Liver (tissue), 9 donors: Measurements from ENCODE around the gene UGGT2. TPM values are rescaled to one million over a fixed set of nuclear protein-coding genes. Genes with fewer than 3 reads are reported as not detected.

ENCODE experiments used
- DNase-seq: peaks from one replicate; pipeline ENCODE4 v3.0.0-alpha.2; 2017; ENCODE audit warnings: low spot score
- H3K27ac ChIP-seq, 2 donors: one replicate each; pipeline ENCODE4 v1.7.0; 2013; ENCODE audit warnings: inconsistent platforms in 2 of 2, low read length in 2 of 2, control low read depth in 1 of 2, low read depth in 1 of 2, mild to moderate bottlenecking in 1 of 2
- H3K27me3 ChIP-seq, 4 donors: one replicate each; pipeline versions ENCODE4 v1.6.1 to v1.7.0; 2013; ENCODE audit warnings: low read length in 3 of 4, inconsistent platforms in 1 of 4, mild to moderate bottlenecking in 1 of 4, moderate library complexity in 1 of 4; ENCODE audit not compliant: control insufficient read depth in 4 of 4, insufficient read depth in 4 of 4
- H3K36me3 ChIP-seq, 4 donors: one replicate each; pipeline versions ENCODE4 v1.6.1 to v1.7.0; 2013; ENCODE audit warnings: low read length in 3 of 4, mild to moderate bottlenecking in 3 of 4, low read depth in 1 of 4, moderate library complexity in 1 of 4; ENCODE audit not compliant: control insufficient read depth in 4 of 4, insufficient read depth in 3 of 4
- H3K4me1 ChIP-seq, 4 donors: one replicate each; pipeline versions ENCODE4 v1.6.1 to v1.7.0; 2013; ENCODE audit warnings: low read length in 3 of 4, mild to moderate bottlenecking in 3 of 4, moderate library complexity in 1 of 4; ENCODE audit not compliant: control insufficient read depth in 4 of 4, insufficient read depth in 4 of 4
- H3K4me3 ChIP-seq, 3 donors: one replicate each; pipeline versions ENCODE4 v1.6.1 to v1.7.0; 2013; ENCODE audit warnings: low read length in 3 of 3, control low read depth in 1 of 3, low read depth in 1 of 3, mild to moderate bottlenecking in 1 of 3
- H3K9ac ChIP-seq, 2 donors: one replicate each; pipeline ENCODE4 v1.7.0; 2013; ENCODE audit warnings: low read length in 2 of 2, mild to moderate bottlenecking in 2 of 2, moderate library complexity in 2 of 2, control low read depth in 1 of 2, low read depth in 1 of 2
- H3K9me3 ChIP-seq, 4 donors: one replicate each; pipeline versions ENCODE4 v1.6.1 to v1.7.0; 2013; ENCODE audit warnings: low read length in 3 of 4; ENCODE audit not compliant: control insufficient read depth in 4 of 4
- EGR1 ChIP-seq, 2 donors: IDR thresholded peaks; 2 replicates each; pipeline ENCODE4 v1.6.1; 2016 to 2018; ENCODE audit warnings: antibody characterized with exemption in 2 of 2, low read depth in 2 of 2
- FOXA1 ChIP-seq: IDR thresholded peaks from 2 replicates; pipeline ENCODE4 v1.6.1; 2016; ENCODE audit warnings: antibody characterized with exemption
- FOXA2 ChIP-seq: IDR thresholded peaks from 2 replicates; pipeline ENCODE4 v1.6.1; 2016; ENCODE audit warnings: antibody characterized with exemption
- GABPA ChIP-seq, 2 donors: IDR thresholded peaks in 1 of 2; conservative IDR thresholded peaks in 1 of 2; 2 replicates each; pipeline ENCODE4 v1.6.1; 2016; ENCODE audit warnings: antibody characterized with exemption in 2 of 2, mild to moderate bottlenecking in 1 of 2, moderate library complexity in 1 of 2
- HNF4A ChIP-seq, 2 donors: conservative IDR thresholded peaks; 2 replicates each; pipeline ENCODE4 v1.6.1; 2016; ENCODE audit warnings: antibody characterized with exemption in 2 of 2, mild to moderate bottlenecking in 2 of 2
- HNF4G ChIP-seq: IDR thresholded peaks from 2 replicates; pipeline ENCODE4 v1.6.1; 2016; ENCODE audit warnings: antibody characterized with exemption
- JUND ChIP-seq, 2 donors: IDR thresholded peaks; 2 replicates each; pipeline ENCODE4 v1.6.1; 2016; ENCODE audit warnings: antibody characterized with exemption in 2 of 2
- NR2F2 ChIP-seq: IDR thresholded peaks from 2 replicates; pipeline ENCODE4 v1.6.1; 2016; ENCODE audit warnings: antibody characterized with exemption
- RAD21 ChIP-seq, 2 donors: IDR thresholded peaks; 2 replicates each; pipeline ENCODE4 v1.6.1; 2016; ENCODE audit warnings: antibody characterized with exemption in 2 of 2, mild to moderate bottlenecking in 2 of 2
- RXRA ChIP-seq, 2 donors: IDR thresholded peaks; 2 replicates each; pipeline ENCODE4 v1.6.1; 2017 to 2018; ENCODE audit warnings: antibody characterized with exemption in 2 of 2, mild to moderate bottlenecking in 1 of 2
- SP1 ChIP-seq: IDR thresholded peaks from 2 replicates; pipeline ENCODE4 v1.6.1; 2018; ENCODE audit warnings: antibody characterized with exemption, mild to moderate bottlenecking
- TAF1 ChIP-seq: conservative IDR thresholded peaks from 2 replicates; pipeline ENCODE4 v1.6.1; 2016; ENCODE audit warnings: antibody characterized with exemption, mild to moderate bottlenecking
- YY1 ChIP-seq: IDR thresholded peaks from 2 replicates; pipeline ENCODE4 v1.6.1; 2016; ENCODE audit warnings: antibody characterized with exemption, mild to moderate bottlenecking
- WGBS: extraction: QIAGEN DNeasy Blood & Tissue Kit; methylation state at CpG from one replicate; pipeline ENCODE4 v1.1.7; 2013; 5-methylcytosine and 5-hydroxymethylcytosine counted together
- polyA plus RNA-seq, 2 donors: library from polyadenylated mRNA; stranded (reverse) in 1 of 2; unstranded in 1 of 2; fragments of 200-250 nt in 1 of 2; fragments of >200 nt in 1 of 2; fragmentation: Nextera tagmentation in 1 of 2; extraction: Ambion mirVana in 1 of 2; gene quantifications; one replicate each; pipeline versions ENCODE4 v1.2.1 to v1.2.3, GENCODE V29; 2013 to 2015
- total RNA-seq, 2 donors: library from RNA; depleted of rRNA; stranded (reverse); fragments of >200 nt; gene quantifications; one replicate each; pipeline ENCODE4 v1.2.3, GENCODE V29; 2014
- TF ChIP-seq, protein P1 (sequence below): IDR thresholded peaks from 2 replicates; pipeline ENCODE4 v1.6.1; 2016; ENCODE audit warnings: antibody characterized with exemption
- TF ChIP-seq, protein P2 (sequence below): IDR thresholded peaks from 2 replicates; pipeline ENCODE4 v1.6.1; 2016; ENCODE audit warnings: antibody characterized with exemption
- TF ChIP-seq, protein P3 (sequence below): IDR thresholded peaks from 2 replicates; pipeline ENCODE4 v1.6.1; 2016; ENCODE audit warnings: antibody characterized with exemption, mild to moderate bottlenecking
- TF ChIP-seq, protein P4 (sequence below): fragments of 150-350 bp; IDR thresholded peaks from 2 replicates; pipeline ENCODE4 v1.5.1; 2017; ENCODE audit warnings: improper control_type of control experiment, low read depth, low read length; ENCODE audit not compliant: missing input control
- donor health status: healthy.
- donor health status: healthy.
- donor health status: healthy.
- donor health status: healthy.
- donor health status: healthy.

UGGT2 gene
- total and polyA plus RNA-seq, 4 donors = 5.6 to 23.0 (median 13.2) TPM

DNA sequence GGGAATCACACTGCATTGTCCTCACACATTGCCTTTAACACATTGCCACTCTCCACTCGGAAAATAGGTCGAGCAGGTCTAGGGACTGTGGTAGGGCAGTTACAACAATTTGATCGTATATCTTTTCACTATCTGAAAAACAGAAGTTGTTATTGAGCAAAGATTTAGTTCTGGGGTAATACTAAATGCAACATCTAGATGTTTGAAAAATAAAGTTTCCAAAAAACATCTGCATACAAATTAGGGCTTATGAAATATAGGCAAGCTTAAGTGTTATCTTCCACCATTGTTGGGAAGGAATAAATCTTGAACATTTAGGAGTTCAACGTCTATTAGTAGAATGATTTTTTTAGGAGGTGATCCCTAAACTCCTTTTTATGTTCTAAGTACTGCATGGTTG, 35.9 kb upstream of the UGGT2 start:
- TF ChIP-seq TAF1 (no peak), JUND (IDR thresholded peaks at IDR 0.05) (no peak), FOXA1 (no peak), EGR1 (IDR thresholded peaks at IDR 0.05; ENCODE audit: low read depth in 2 of 2) (no peak)

DNA sequence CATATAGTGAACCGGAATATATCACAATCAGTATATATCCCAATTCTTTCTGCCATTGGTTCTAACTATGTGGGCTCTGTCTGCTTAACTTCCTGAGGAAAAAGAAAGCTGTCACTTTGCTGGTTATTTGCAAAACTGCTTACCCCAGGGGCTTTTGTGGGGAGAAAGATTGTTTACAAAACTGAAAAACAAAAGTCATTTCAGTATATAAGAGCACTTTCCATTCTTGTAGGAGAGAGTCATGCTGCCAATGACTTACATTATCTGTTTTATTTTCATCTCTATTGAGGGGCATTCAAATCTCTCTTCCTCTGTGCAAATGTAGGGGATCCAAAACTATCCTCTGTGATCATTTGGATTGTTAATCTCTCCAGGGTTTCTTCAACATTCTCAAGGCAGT, 33.5 kb upstream of the UGGT2 start:
- DNase-seq = no peak
- H3K9ac ChIP-seq = no peak overlapping the region
- H3K4me1 ChIP-seq = peaks cover 10 to 19% (median 15%) of the 10 kb centered on the region in 4 donors
- no peaks in the 10 kb centered on the region for H3K36me3 ChIP-seq
- no peak overlapping the region for H3K27ac ChIP-seq
- peaks cover 2 to 17% (median 13%) of the 10 kb centered on the region in 4 donors for H3K27me3 ChIP-seq
- TF ChIP-seq HNF4G (no peak), SP1 (no peak), GABPA (IDR thresholded peaks at IDR 0.05 in 1 of 2, conservative IDR thresholded peaks at IDR 0.05 in 1 of 2) (no peak), FOXA2 (no peak), NR2F2 (no peak), RAD21 (IDR thresholded peaks at IDR 0.05) (no peak), EGR1 (IDR thresholded peaks at IDR 0.05; ENCODE audit: low read depth in 2 of 2) (no peak), HNF4A (conservative IDR thresholded peaks at IDR 0.05) (no peak), FOXA1 (no peak), YY1 (no peak), RXRA (IDR thresholded peaks at IDR 0.05) (no peak), TAF1 (no peak)
- TF ChIP-seq, protein P1, sequence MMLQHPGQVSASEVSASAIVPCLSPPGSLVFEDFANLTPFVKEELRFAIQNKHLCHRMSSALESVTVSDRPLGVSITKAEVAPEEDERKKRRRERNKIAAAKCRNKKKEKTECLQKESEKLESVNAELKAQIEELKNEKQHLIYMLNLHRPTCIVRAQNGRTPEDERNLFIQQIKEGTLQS = no peak
- TF ChIP-seq, protein P2, sequence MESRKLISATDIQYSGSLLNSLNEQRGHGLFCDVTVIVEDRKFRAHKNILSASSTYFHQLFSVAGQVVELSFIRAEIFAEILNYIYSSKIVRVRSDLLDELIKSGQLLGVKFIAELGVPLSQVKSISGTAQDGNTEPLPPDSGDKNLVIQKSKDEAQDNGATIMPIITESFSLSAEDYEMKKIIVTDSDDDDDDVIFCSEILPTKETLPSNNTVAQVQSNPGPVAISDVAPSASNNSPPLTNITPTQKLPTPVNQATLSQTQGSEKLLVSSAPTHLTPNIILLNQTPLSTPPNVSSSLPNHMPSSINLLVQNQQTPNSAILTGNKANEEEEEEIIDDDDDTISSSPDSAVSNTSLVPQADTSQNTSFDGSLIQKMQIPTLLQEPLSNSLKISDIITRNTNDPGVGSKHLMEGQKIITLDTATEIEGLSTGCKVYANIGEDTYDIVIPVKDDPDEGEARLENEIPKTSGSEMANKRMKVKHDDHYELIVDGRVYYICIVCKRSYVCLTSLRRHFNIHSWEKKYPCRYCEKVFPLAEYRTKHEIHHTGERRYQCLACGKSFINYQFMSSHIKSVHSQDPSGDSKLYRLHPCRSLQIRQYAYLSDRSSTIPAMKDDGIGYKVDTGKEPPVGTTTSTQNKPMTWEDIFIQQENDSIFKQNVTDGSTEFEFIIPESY = no peak
- TF ChIP-seq, protein P3, sequence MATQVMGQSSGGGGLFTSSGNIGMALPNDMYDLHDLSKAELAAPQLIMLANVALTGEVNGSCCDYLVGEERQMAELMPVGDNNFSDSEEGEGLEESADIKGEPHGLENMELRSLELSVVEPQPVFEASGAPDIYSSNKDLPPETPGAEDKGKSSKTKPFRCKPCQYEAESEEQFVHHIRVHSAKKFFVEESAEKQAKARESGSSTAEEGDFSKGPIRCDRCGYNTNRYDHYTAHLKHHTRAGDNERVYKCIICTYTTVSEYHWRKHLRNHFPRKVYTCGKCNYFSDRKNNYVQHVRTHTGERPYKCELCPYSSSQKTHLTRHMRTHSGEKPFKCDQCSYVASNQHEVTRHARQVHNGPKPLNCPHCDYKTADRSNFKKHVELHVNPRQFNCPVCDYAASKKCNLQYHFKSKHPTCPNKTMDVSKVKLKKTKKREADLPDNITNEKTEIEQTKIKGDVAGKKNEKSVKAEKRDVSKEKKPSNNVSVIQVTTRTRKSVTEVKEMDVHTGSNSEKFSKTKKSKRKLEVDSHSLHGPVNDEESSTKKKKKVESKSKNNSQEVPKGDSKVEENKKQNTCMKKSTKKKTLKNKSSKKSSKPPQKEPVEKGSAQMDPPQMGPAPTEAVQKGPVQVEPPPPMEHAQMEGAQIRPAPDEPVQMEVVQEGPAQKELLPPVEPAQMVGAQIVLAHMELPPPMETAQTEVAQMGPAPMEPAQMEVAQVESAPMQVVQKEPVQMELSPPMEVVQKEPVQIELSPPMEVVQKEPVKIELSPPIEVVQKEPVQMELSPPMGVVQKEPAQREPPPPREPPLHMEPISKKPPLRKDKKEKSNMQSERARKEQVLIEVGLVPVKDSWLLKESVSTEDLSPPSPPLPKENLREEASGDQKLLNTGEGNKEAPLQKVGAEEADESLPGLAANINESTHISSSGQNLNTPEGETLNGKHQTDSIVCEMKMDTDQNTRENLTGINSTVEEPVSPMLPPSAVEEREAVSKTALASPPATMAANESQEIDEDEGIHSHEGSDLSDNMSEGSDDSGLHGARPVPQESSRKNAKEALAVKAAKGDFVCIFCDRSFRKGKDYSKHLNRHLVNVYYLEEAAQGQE = no peak
- TF ChIP-seq, protein P4, sequence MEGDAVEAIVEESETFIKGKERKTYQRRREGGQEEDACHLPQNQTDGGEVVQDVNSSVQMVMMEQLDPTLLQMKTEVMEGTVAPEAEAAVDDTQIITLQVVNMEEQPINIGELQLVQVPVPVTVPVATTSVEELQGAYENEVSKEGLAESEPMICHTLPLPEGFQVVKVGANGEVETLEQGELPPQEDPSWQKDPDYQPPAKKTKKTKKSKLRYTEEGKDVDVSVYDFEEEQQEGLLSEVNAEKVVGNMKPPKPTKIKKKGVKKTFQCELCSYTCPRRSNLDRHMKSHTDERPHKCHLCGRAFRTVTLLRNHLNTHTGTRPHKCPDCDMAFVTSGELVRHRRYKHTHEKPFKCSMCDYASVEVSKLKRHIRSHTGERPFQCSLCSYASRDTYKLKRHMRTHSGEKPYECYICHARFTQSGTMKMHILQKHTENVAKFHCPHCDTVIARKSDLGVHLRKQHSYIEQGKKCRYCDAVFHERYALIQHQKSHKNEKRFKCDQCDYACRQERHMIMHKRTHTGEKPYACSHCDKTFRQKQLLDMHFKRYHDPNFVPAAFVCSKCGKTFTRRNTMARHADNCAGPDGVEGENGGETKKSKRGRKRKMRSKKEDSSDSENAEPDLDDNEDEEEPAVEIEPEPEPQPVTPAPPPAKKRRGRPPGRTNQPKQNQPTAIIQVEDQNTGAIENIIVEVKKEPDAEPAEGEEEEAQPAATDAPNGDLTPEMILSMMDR = no peak
- WGBS = 91% methylated on average over 1 of the region's 1 CpG
- H3K4me3 ChIP-seq = no peak overlapping the region
- no peaks in the 10 kb centered on the region for H3K9me3 ChIP-seq

More for the DNA sequence above, 35.9 kb upstream of the UGGT2 start:
- Histone ChIP-seq H3K9ac (no peak overlapping the region), H3K27ac (no peak overlapping the region), H3K4me1 (peaks cover 10 to 20% (median 13%) of the 10 kb centered on the region in 4 donors), H3K36me3 (no peaks in the 10 kb centered on the region), H3K27me3 (peaks cover 3 to 18% (median 14%) of the 10 kb centered on the region in 4 donors), H3K9me3 (no peaks in the 10 kb centered on the region), H3K4me3 (no peak overlapping the region)
- no peak for DNase-seq
- WGBS = 58% methylated on average over 4 of the region's 4 CpGs
